Ectodermal cell (in vitro differentiated cells): ENCODE results near the gene PIK3IP1. TPM values are rescaled to one million over a fixed set of nuclear protein-coding genes. Genes with fewer than 3 reads are reported as not detected.

Source experiments
- H3K27ac ChIP-seq: 2 replicates; pipeline ENCODE4 v1.7.0; 2013; ENCODE audit warnings: mild to moderate bottlenecking, low read depth, low read length; ENCODE audit not compliant: insufficient read depth, poor library complexity, severe bottlenecking
- H3K27me3 ChIP-seq: 2 replicates; pipeline ENCODE4 v1.7.0; 2013; ENCODE audit warnings: mild to moderate bottlenecking, low read length; ENCODE audit not compliant: insufficient read depth, control insufficient read depth, poor library complexity, severe bottlenecking
- H3K36me3 ChIP-seq: one replicate; pipeline ENCODE4 v1.7.0; 2013; ENCODE audit warnings: low read length; ENCODE audit not compliant: control insufficient read depth, insufficient read depth
- H3K4me1 ChIP-seq: one replicate; pipeline ENCODE4 v1.7.0; 2013; ENCODE audit warnings: low read length; ENCODE audit not compliant: control insufficient read depth, insufficient read depth
- H3K4me3 ChIP-seq: 2 replicates; pipeline ENCODE4 v1.7.0; 2013; ENCODE audit warnings: low read depth, low read length, control low read depth; ENCODE audit not compliant: insufficient read depth
- H3K9me3 ChIP-seq: 2 replicates; pipeline ENCODE4 v1.7.0; 2013; ENCODE audit warnings: mild to moderate bottlenecking, low read length, moderate library complexity; ENCODE audit not compliant: control insufficient read depth
- WGBS, 2 experiments: methylation state at CpG; one replicate each; pipeline ENCODE4 v1.1.7; 2013; ENCODE audit warnings: missing lambda C conversion rate in 2 of 2; 5-methylcytosine and 5-hydroxymethylcytosine counted together
- polyA plus RNA-seq, 4 experiments: library from polyadenylated mRNA; stranded (reverse); fragments of 50-300 nt; gene quantifications; one replicate each; pipeline ENCODE4 v1.2.3, GENCODE V29; 2013

The PIK3IP1 gene
- 1.8 TPM for polyA plus RNA-seq (2013, experiment 1 of 4)
- polyA plus RNA-seq (2013, experiment 2 of 4), result 2.1 TPM
- 2.6 TPM for polyA plus RNA-seq (2013, experiment 3 of 4)
- 3.0 TPM for polyA plus RNA-seq (2013, experiment 4 of 4)

- no peaks in the 10 kb centered on the region for H3K36me3 ChIP-seq
- no peak within 1 kb of the TSS for H3K27ac ChIP-seq
- no peaks in the 10 kb centered on the region for H3K9me3 ChIP-seq
- H3K27me3 ChIP-seq, result peaks cover 36% of the 10 kb centered on the region
- WGBS, 2 experiments, result 22 to 23% methylated on average over 19 of the region's 19 CpGs
- H3K4me3 ChIP-seq, result peak within 1 kb of the TSS; percentile 44
- H3K4me1 ChIP-seq, result peaks cover 5% of the 10 kb centered on the region
These were observed at the start of gene PIK3IP1 for GRCh38 chr22:31292236-31292989. Gene PIK3IP1, minus strand, starts transcription at chr22:31292488. Its CDS starts 144 bp downstream, at chr22:31292344.

- no peaks in the 10 kb centered on the region for H3K9me3 ChIP-seq
- H3K4me3 ChIP-seq, result no peak overlapping the region
- H3K27me3 ChIP-seq, result no peaks in the 10 kb centered on the region
- H3K27ac ChIP-seq, result no peak overlapping the region
- peaks cover 42% of the 10 kb centered on the region for H3K4me1 ChIP-seq
- 90 to 91% methylated on average over 14 of the region's 14 CpGs for WGBS, 2 experiments
- peaks cover 30% of the 10 kb centered on the region for H3K36me3 ChIP-seq
These were observed 49.2 kb upstream of the PIK3IP1 start for GRCh38 chr22:31341386-31342088.

- H3K27ac ChIP-seq, result no peak overlapping the region
- WGBS, 2 experiments, result 98% methylated on average over 2 of the region's 2 CpGs
- H3K9me3 ChIP-seq, result no peaks in the 10 kb centered on the region
- no peak overlapping the region for H3K4me3 ChIP-seq
- H3K27me3 ChIP-seq, result no peaks in the 10 kb centered on the region
- H3K36me3 ChIP-seq, result peaks cover 33% of the 10 kb centered on the region
- H3K4me1 ChIP-seq, result peaks cover 42% of the 10 kb centered on the region
These were observed 48.5 kb upstream of the PIK3IP1 start for GRCh38 chr22:31340765-31341247.

GRCh38 chr22:31340360-31340759 is 48.1 kb upstream of the PIK3IP1 start:
- peaks cover 37% of the 10 kb centered on the region for H3K36me3 ChIP-seq
- WGBS, 2 experiments, result 93 to 94% methylated on average over 6 of the region's 6 CpGs
- H3K4me3 ChIP-seq, result peak overlapping the region; percentile 1
- H3K9me3 ChIP-seq, result no peaks in the 10 kb centered on the region
- no peak overlapping the region for H3K27ac ChIP-seq
- peaks cover 42% of the 10 kb centered on the region for H3K4me1 ChIP-seq
- no peaks in the 10 kb centered on the region for H3K27me3 ChIP-seq

- Histone ChIP-seq H3K4me3 (no peak overlapping the region), H3K36me3 (peaks cover 47% of the 10 kb centered on the region), H3K27ac (no peak overlapping the region), H3K9me3 (no peaks in the 10 kb centered on the region), H3K27me3 (no peaks in the 10 kb centered on the region), H3K4me1 (peaks cover 36% of the 10 kb centered on the region)
- 84 to 85% methylated on average over 6 of the region's 6 CpGs for WGBS, 2 experiments
These were observed 47.0 kb upstream of the PIK3IP1 start for GRCh38 chr22:31339148-31339832.

GRCh38 chr22:31337178-31337577 is 44.9 kb upstream of the PIK3IP1 start:
- no peak overlapping the region for H3K4me3 ChIP-seq

GRCh38 chr22:31334329-31334728 is 42.0 kb upstream of the PIK3IP1 start:
- no peak overlapping the region for H3K27ac ChIP-seq
- peaks cover 5% of the 10 kb centered on the region for H3K4me1 ChIP-seq
- H3K4me3 ChIP-seq, result no peak overlapping the region
- no peaks in the 10 kb centered on the region for H3K9me3 ChIP-seq
- H3K36me3 ChIP-seq, result peaks cover 57% of the 10 kb centered on the region
- WGBS, 2 experiments, result 97% methylated on average over 5 of the region's 5 CpGs
- H3K27me3 ChIP-seq, result no peaks in the 10 kb centered on the region

More at GRCh38 chr22:31337178-31337577, 44.9 kb upstream of the PIK3IP1 start:
- Histone ChIP-seq H3K36me3 (peaks cover 68% of the 10 kb centered on the region), H3K4me1 (peaks cover 25% of the 10 kb centered on the region), H3K27me3 (no peaks in the 10 kb centered on the region), H3K9me3 (no peaks in the 10 kb centered on the region), H3K27ac (no peak overlapping the region)
- 95% methylated on average over 5 of the region's 5 CpGs for WGBS, 2 experiments

- Histone ChIP-seq H3K36me3 (peaks cover 61% of the 10 kb centered on the region), H3K27me3 (no peaks in the 10 kb centered on the region), H3K9me3 (no peaks in the 10 kb centered on the region), H3K27ac (no peak overlapping the region), H3K4me3 (no peak overlapping the region), H3K4me1 (no peaks in the 10 kb centered on the region)
- WGBS, 2 experiments, result 94% methylated on average over 2 of the region's 2 CpGs
These were observed 41.4 kb upstream of the PIK3IP1 start for GRCh38 chr22:31333641-31334040.

- H3K27ac ChIP-seq, result no peak overlapping the region
- no peaks in the 10 kb centered on the region for H3K9me3 ChIP-seq
- 92 to 97% methylated on average over 1 of the region's 1 CpG for WGBS, 2 experiments
- H3K27me3 ChIP-seq, result no peaks in the 10 kb centered on the region
- H3K4me3 ChIP-seq, result no peak overlapping the region
- H3K4me1 ChIP-seq, result no peaks in the 10 kb centered on the region
- H3K36me3 ChIP-seq, result peaks cover 63% of the 10 kb centered on the region
These were observed 40.6 kb upstream of the PIK3IP1 start for GRCh38 chr22:31332886-31333285.

- Histone ChIP-seq H3K4me1 (no peaks in the 10 kb centered on the region), H3K27ac (no peak overlapping the region), H3K4me3 (no peak overlapping the region), H3K36me3 (peaks cover 65% of the 10 kb centered on the region), H3K9me3 (no peaks in the 10 kb centered on the region), H3K27me3 (no peaks in the 10 kb centered on the region)
- WGBS, 2 experiments, result 95% methylated on average over 8 of the region's 8 CpGs
These were observed 39.7 kb upstream of the PIK3IP1 start for GRCh38 chr22:31332010-31332409.
